GM19193 (cell line): ENCODE results near the gene ERN1.

Experiments
- POLR2A ChIP-seq: IDR thresholded peaks from 4 replicates; pipeline ENCODE4 v1.6.1; 2011; ENCODE audit not compliant: insufficient read depth, insufficient read length; ENCODE audit errors: extremely low read depth

The ERN1 gene

DNA sequence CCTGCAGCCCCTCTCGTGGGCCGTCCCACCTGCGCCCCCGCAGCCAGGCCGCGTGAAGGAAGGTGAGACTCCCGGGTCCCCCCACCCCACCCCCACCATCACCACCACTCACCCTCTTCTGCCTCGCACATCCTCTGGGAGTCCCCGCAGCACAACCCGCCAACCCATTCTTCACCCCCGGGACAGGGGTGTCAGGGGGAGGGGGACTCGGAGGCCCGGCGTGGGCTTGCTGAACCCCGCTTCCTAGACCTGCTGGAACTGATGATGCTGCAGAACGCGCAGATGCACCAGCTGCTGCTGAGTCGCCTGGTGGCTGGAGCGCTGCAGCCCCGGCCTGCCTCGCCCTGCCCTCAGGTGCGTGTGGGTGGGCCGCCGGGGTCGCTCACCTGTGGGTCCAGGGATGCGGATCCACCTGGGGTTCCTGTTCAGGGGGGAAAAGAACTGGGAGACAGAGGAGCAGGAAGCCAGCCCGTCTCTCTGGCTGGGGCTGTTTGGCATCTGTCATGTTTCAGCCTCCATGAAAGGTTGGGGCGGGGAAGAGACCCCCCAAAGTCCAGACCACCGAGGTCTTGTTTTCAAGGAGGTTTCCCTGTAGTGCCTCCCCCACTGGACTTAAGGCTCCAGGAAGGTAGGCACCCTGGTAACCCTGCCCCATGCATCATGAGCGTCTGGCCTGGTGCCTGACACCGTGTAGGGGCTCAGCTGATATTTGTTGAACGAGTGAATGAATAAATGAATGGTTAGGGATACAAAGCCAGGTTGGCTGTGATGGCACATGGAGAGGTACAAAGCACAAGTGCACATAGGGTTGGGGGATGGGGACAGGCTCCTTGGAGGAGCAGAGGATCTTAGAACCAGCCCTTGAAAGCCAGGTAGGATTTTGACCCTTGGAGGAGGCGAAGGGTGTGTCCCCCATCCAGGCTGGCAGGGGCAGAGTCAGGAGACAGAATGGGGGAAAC lies 130.9 kb downstream of the ERN1 start:
- no peak for TF ChIP-seq POLR2A

DNA sequence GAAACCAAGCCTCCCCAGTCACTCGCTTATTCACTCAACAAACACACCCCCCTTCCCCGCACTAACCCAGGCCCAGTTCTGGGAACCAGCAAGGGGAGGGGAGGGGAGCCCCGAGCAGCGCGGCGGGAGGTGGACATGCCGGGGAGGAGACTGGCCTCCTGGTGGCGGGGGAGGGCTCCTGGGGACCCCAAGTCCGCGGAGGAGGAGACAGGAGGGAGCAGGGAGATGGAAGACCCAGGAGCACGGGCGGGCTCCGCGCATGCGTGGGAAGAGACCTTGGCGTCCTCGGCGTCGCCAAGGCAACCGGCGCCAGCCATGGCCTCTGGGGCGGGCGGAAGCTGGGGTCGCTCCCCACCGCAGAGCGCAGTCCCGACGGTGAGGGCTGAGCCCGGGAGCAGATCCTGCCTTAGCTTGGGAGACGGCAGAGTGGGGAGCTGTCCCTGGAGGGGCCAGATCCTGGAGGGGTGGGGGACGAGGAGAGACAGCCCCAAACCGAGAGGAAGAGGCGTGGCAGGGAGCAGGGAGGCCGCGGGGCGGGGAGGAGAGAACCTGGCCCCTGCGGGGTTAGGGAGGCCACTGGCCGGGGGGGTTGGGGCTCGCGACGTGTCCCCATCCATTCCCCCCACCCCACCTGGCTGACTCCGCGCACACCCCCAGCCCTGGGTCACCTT lies 131.8 kb downstream of the ERN1 start, which contains the start of gene PRR29:
Gene PRR29, plus strand, starts transcription at position 302 of the 671 bp plus-strand sequence. Its CDS starts 14 bp downstream, at position 316.
- TF ChIP-seq POLR2A = no peak

DNA sequence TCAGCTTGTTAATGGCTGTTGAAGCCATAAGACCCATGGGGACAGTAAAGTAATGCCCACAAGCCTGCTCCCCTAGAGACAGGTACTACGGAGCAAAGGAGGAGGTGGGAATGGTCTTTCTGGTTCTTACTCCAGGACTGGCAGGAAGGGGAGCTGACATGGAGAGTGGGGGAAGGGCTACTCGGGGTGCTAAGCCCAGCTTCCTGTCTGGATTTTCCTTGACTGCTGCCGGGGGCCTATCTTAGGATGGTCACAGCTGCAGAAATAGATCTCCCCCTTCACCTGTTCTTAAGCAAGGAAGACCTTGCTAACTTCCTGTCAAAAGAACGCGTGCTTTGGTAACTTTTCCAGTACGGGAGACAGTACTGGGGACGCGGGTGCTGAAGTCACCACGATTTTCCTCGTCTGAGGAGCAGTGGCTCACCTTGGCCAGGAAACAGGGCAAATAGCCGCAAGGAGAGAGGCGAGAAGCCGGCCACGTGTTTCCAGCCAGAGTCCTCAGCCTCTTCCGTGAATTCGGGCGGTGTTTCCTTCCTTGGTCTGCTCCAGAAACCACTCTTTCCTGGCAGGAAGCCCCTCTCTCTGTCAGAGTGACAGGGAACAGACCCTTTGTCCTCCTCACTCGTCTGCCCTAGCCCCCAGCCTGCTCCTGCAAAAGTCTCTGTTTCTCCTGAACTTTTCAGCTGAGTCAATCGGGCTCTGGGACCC lies 132.4 kb downstream of the ERN1 start:
- TF ChIP-seq POLR2A = no peak

DNA sequence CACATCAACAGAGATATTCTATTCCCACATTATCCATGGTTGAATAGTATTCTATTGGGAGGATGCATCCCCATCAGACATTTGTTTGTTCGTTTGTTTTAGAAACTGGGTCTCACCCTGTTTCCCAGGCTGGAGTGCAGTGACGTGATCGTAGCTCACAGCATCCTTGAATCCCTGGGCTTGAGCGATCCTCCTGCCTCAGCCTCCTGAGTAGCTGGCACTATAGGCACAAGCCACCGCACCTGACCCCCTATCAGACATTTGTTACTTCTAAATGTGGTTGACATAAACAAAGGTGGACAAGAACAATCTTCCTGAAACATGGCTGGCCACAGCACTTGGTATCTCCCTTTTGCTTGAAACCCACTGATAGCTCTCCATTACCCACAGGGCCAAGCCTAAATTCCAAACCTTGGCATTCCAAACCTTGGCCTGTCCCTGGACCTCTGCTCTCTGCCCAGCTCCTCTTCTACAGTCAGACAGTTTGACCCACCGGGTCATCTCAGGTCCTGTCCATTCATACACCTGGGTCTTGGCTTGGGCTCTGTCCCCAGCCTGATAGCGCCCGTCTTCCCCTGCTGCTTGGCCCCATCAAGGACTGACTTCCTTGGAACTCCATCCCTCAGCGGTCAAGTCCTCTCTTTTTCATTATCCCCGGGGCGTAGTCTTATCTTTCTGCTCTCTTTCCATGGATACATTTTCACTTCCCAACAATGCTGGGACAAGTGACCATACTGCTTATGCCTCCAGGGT lies 133.3 kb downstream of the ERN1 start:
- TF ChIP-seq POLR2A = no peak

DNA sequence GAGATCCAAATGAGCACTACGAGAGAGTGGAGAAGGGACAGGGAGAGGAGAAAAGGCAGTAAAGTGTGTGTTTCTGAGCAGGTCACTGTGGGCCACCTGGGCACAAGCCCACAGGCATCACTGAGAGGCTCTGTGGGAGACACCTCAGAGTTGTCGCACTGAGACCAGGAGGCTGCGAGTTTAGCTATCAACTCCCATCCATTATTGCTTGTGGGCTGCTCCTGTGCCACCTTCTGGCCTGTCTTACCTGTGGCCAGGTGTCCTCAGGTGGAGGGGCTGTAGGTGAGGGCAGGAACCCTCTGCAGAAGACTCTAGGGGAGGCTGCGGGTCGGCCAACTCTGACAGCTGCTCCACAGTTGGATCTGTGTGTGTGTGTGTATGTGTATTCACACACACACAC lies 134.3 kb downstream of the ERN1 start:
- no peak for TF ChIP-seq POLR2A

DNA sequence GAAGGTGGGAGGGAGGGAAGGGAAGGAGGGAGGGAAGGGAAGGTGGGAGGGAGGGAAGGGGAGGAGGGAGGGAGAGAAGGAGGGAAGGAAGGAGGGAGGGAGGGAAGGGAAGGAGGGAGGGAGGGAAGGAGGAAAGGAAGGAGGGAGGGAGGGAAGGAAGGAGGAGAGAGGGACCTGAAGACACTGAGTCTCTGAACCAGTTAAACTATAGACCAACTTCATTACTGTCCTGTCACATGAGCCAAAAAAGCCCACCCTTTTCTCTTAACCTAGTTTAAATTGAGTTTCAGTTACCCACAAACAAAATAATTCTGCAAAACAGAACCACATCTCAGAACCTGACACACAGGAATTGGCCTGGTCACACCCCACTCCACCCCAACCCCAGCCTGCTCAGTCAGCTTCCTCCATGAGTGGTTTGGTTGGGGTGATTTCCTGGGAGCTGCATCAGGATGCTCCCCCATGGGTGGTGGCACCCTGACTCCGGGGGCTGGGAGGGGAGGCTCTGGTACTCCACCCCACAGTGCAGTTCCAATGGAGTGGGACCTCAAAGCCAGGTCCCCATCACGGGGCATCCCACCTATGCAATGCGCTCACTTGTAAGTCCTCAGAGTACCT lies 136.5 kb downstream of the ERN1 start:
- TF ChIP-seq POLR2A = no peak

DNA sequence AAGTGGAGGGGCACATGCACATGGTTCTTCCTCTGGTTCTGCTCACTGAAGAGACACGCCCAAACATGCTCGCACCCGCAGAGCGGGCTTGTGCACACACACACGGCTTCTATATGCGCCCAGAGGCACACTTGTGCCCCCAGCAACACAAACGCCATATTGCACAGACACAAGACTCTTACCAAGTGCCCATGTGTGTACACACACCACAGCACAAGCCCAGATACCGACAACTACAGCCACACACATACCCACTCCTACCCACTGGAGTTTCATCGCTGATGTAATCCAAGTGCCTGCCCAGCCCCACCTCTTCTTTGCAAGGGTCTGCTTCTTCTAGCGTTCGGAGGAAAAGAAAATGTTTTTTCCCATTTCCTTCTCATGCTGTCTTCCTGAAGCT lies 138.3 kb downstream of the ERN1 start:
- TF ChIP-seq POLR2A = no peak

DNA sequence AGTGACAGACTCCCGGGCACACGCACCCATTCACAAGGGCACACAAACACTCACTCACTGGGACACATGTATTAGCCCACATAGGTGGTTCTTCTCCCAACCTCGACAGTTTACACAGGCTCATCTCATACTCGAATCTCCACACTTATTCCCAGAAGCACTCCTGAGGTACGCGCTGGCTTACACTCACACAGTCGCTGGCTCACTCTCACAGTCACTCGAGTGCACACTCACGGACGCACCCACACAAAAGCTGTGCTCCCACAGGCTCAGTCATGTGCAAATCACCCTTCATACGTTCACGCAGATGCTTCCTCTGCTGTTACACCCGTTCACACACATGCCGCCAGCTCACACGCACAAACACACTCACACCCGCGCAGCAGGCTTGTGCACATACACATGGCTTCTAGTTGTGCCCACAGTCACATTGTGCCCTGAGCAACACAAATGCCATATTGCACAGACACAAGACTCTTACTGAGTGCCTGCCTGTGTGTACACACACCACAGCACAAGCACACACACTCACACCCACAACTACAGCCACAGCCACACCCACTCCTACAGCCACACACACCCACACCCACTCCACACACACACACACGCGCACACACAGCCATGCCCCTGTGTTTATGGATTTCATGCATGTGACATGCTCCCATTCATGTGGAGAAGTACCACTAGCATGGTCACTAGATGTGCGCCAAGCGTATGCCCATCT lies 140.2 kb downstream of the ERN1 start:
- TF ChIP-seq POLR2A = no peak
